SK-N-SH (cell line): ENCODE results near the gene MAPKAP1.

Source experiments
- CHD2 ChIP-seq: fragments of 150-350 bp; IDR thresholded peaks from 2 replicates; pipeline ENCODE4 v1.6.1; 2018; ENCODE audit warnings: low read length; ENCODE audit not compliant: partially characterized antibody
- CTCF ChIP-seq: fragments of 200-600 bp; sonication (generic); IDR thresholded peaks from 2 replicates; pipeline ENCODE4 v1.6.1; 2017; ENCODE audit warnings: antibody characterized with exemption, mild to moderate bottlenecking, moderate library complexity
- EP300 ChIP-seq, 2 experiments: IDR thresholded peaks; 2 replicates each; pipeline versions ENCODE4 v1.4.0 to v1.6.1; 2012; ENCODE audit warnings: borderline replicate concordance in 1 of 2, low read depth in 1 of 2, low read length in 1 of 2
- IRF3 ChIP-seq: fragments of 150-350 bp; IDR thresholded peaks from 2 replicates; pipeline ENCODE4 v1.6.1; 2016; ENCODE audit warnings: mild to moderate bottlenecking, low read depth, low read length
- MAX ChIP-seq: IDR thresholded peaks from 2 replicates; pipeline ENCODE4 v1.4.0; 2012; ENCODE audit warnings: low read depth
- REST ChIP-seq: IDR thresholded peaks from 2 replicates; pipeline ENCODE4 v1.6.1; 2012; ENCODE audit warnings: mild to moderate bottlenecking, low read depth, low read length, moderate library complexity
- RFX5 ChIP-seq: IDR thresholded peaks from 2 replicates; pipeline ENCODE4 v1.6.1; 2012; ENCODE audit warnings: mild to moderate bottlenecking, improper control_type of control experiment, low read length
- RXRA ChIP-seq: IDR thresholded peaks from 2 replicates; pipeline ENCODE4 v1.4.0; 2012; ENCODE audit warnings: low read depth, mild to moderate bottlenecking, borderline replicate concordance
- SIN3A ChIP-seq: IDR thresholded peaks from 2 replicates; pipeline ENCODE4 v1.6.1; 2012; ENCODE audit warnings: low read depth, mild to moderate bottlenecking, low read length, moderate library complexity, borderline replicate concordance
- SMC3 ChIP-seq: IDR thresholded peaks from 2 replicates; pipeline ENCODE4 v1.6.1; 2012; ENCODE audit warnings: low read depth, low read length, improper control_type of control experiment
- YY1 ChIP-seq: IDR thresholded peaks from 2 replicates; pipeline ENCODE4 v1.4.0; 2012; ENCODE audit warnings: low read depth, mild to moderate bottlenecking

GRCh38 chr9:125434986-125435775, 271.8 kb downstream of the MAPKAP1 start:
- no peak for TF ChIP-seq CTCF
- no peak for TF ChIP-seq SMC3
- no peak for TF ChIP-seq SIN3A
- TF ChIP-seq RXRA, result no peak
- no peak for TF ChIP-seq EP300 (IDR thresholded peaks at IDR 0.05; ENCODE audit: borderline replicate concordance in 1 of 2, low read depth in 1 of 2, low read length in 1 of 2)
- no peak for TF ChIP-seq YY1
- TF ChIP-seq IRF3, result no peak
- no peak for TF ChIP-seq MAX
- no peak for TF ChIP-seq REST
- TF ChIP-seq CHD2, result no peak
- no peak for TF ChIP-seq RFX5
